Fibroblast of pulmonary artery (primary cell): ENCODE data around the gene MYO5C.

ENCODE experiments used
- DNase-seq: peaks from one replicate; pipeline ENCODE4 v3.0.0-alpha.2; 2010; ENCODE audit warnings: low read depth
- H3K4me3 ChIP-seq: replicated peaks from 2 replicates; pipeline ENCODE4 v1.5.1; 2011; ENCODE audit warnings: low read depth, mild to moderate bottlenecking, control low read depth, low read length, moderate library complexity
- TF ChIP-seq, protein P1 (sequence below): IDR thresholded peaks from 2 replicates; pipeline ENCODE4 v1.5.1; 2011; ENCODE audit warnings: mild to moderate bottlenecking, control low read depth, low read length, inconsistent platforms; ENCODE audit errors: missing control alignments

MYO5C gene

GRCh38 chr15:52255008-52255407 is 40.6 kb downstream of the MYO5C start:
- TF ChIP-seq, protein P1, sequence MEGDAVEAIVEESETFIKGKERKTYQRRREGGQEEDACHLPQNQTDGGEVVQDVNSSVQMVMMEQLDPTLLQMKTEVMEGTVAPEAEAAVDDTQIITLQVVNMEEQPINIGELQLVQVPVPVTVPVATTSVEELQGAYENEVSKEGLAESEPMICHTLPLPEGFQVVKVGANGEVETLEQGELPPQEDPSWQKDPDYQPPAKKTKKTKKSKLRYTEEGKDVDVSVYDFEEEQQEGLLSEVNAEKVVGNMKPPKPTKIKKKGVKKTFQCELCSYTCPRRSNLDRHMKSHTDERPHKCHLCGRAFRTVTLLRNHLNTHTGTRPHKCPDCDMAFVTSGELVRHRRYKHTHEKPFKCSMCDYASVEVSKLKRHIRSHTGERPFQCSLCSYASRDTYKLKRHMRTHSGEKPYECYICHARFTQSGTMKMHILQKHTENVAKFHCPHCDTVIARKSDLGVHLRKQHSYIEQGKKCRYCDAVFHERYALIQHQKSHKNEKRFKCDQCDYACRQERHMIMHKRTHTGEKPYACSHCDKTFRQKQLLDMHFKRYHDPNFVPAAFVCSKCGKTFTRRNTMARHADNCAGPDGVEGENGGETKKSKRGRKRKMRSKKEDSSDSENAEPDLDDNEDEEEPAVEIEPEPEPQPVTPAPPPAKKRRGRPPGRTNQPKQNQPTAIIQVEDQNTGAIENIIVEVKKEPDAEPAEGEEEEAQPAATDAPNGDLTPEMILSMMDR = no peak
- DNase-seq = peak; percentile 39
- H3K4me3 ChIP-seq = no peak overlapping the region

GRCh38 chr15:52254391-52254790 is 41.2 kb downstream of the MYO5C start:
- no peak for DNase-seq
- TF ChIP-seq, protein P1 = no peak
- no peak overlapping the region for H3K4me3 ChIP-seq

DNA sequence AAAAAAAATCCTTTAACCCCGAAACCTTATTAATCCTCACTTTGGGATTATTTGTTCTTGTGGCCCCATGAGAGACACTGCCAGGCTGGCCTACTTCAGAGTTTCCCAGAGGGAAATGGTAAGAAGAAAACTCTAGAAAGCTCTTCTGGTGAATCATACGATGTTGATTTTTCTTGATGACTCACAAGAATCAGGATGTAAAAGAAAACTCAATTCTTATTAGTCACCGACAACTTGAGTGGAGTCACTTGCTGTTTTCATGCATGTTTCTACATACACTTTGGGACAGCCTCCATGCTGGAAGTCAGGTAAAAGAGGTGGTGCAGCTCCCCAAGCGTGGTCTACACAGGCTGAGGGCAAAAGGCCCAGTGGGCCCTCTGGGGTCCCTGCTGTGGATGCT is 42.8 kb downstream of the MYO5C start:
- TF ChIP-seq, protein P1 = no peak
- no peak overlapping the region for H3K4me3 ChIP-seq
- peak; percentile 91 for DNase-seq

GRCh38 chr15:52251144-52251860 is 44.3 kb downstream of the MYO5C start:
- H3K4me3 ChIP-seq = no peak overlapping the region
- TF ChIP-seq, protein P1 = no peak
- DNase-seq = no peak

- TF ChIP-seq, protein P1 = no peak
- no peak for DNase-seq
- H3K4me3 ChIP-seq = no peak overlapping the region
These were observed 48.1 kb downstream of the MYO5C start for GRCh38 chr15:52247461-52247860.

DNA sequence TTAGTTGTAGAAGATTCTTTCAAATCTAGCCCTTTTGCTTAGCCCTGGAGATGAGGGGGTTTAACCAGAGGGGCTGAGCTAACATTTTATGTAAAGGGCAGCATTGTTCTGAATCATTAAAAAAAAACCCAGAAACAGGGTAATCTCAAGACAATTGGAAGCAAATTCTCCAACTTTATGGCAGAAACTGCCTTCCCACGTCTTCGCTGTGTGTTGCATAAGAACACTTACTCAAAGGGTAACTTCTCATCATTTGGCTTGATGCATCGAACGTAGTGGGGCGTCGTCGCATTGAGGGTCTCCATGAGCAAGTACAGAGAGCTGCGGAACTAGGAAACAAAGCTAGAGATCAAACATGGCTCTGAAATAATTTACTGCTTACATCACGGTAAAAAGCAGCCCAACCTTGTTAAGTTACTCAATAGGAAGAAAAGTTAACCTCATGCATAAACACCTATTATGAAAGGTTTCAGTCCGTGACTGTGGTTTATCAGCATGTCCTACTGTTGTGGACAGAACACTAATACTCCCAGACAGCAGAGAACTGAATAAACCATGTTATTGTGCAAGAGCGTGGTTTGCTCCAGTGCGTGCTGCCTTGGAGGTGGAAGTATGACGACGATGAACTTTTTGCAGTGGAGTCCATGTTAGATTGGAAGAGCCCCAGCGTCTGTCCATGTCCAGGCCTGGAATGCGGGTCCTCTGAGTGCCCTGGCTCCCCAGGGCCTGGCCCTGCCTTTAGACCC is 48.7 kb downstream of the MYO5C start:
- TF ChIP-seq, protein P1 = no peak
- H3K4me3 ChIP-seq = no peak overlapping the region
- DNase-seq = peak; percentile 85
